Uterus (tissue), 4 donors: ENCODE results near the gene AFDN. TPM values are rescaled to one million over a fixed set of nuclear protein-coding genes. Genes with fewer than 3 reads are reported as not detected.

Experiments used
- DNase-seq, 2 donors: peaks; one replicate each; pipeline ENCODE4 v3.0.0-alpha.2; 2019 to 2020
- H3K27ac ChIP-seq, 2 donors: fragments of 200-600 bp; sonication (generic); 1 replicate in 1 of 2; 2 replicates in 1 of 2; pipeline ENCODE4 v1.5.1; 2016 to 2018
- H3K27me3 ChIP-seq, 2 donors: fragments of 200-600 bp; sonication (generic); one replicate each; pipeline ENCODE4 v1.5.1; 2018 to 2019; ENCODE audit warnings: control low read depth in 1 of 2
- H3K36me3 ChIP-seq, 2 donors: fragments of 200-600 bp; sonication (generic); one replicate each; pipeline ENCODE4 v1.5.1; 2019; ENCODE audit warnings: control low read depth in 1 of 2
- H3K4me1 ChIP-seq, 2 donors: fragments of 200-600 bp; sonication (generic); one replicate each; pipeline ENCODE4 v1.5.1; 2018 to 2019; ENCODE audit warnings: control low read depth in 1 of 2
- H3K4me3 ChIP-seq, 2 donors: fragments of 200-600 bp; sonication (generic); 1 replicate in 1 of 2; 2 replicates in 1 of 2; pipeline ENCODE4 v1.5.1; 2018 to 2019; ENCODE audit warnings: mild to moderate bottlenecking in 1 of 2
- H3K9me3 ChIP-seq, 2 donors: fragments of 200-600 bp; sonication (generic); one replicate each; pipeline ENCODE4 v1.5.1; 2019; ENCODE audit warnings: control low read depth in 1 of 2
- CTCF ChIP-seq, 4 experiments: fragments of 200-600 bp in 2 of 4; fragments of 450-650 bp in 2 of 4; sonication (generic) in 2 of 4; IDR thresholded peaks; one replicate each; pipeline ENCODE4 v1.5.1; 2016 to 2019; ENCODE audit warnings: antibody characterized with exemption in 4 of 4, mild to moderate bottlenecking in 2 of 4, moderate library complexity in 1 of 4
- POLR2A ChIP-seq, 2 donors: fragments of 450-650 bp; IDR thresholded peaks; one replicate each; pipeline ENCODE4 v1.6.1; 2016; ENCODE audit warnings: antibody characterized with exemption in 2 of 2, mild to moderate bottlenecking in 1 of 2, moderate library complexity in 1 of 2
- intact Hi-C: fragments of 100-400 bp; cut with DNase I; formaldehyde crosslinking; loops from one replicate; pipeline ENCODE4 v1.15.1; 2023; ENCODE audit warnings: low total_unique reads
- total RNA-seq, 4 donors: library from RNA; depleted of rRNA in 3 of 4; stranded (reverse); fragments of >200 nt in 3 of 4; gene quantifications; one replicate each; pipeline versions ENCODE4 v1.1.0 to v1.2.4, GENCODE V29; 2014 to 2023
- donor health status: DM: yes; HTN: yes; CAD: no.

AFDN gene
- total RNA-seq, 4 donors from 2014 or later = 64.6 to 210 (median 120) TPM

GRCh38 chr6:167799033-167799821 is 27.5 kb upstream of the AFDN start:
- no peak for TF ChIP-seq POLR2A (IDR thresholded peaks at IDR 0.05)
- no peak for TF ChIP-seq CTCF (IDR thresholded peaks at IDR 0.05)
- no peak for DNase-seq
- H3K9me3 ChIP-seq = no peaks in the 10 kb centered on the region
- no peaks in the 10 kb centered on the region for H3K27me3 ChIP-seq
- intact Hi-C loops = no loop called here
- H3K4me1 ChIP-seq = no peaks in the 10 kb centered on the region
- no peaks in the 10 kb centered on the region for H3K36me3 ChIP-seq
- no peak overlapping the region for H3K27ac ChIP-seq
- no peak overlapping the region for H3K4me3 ChIP-seq

- Histone ChIP-seq H3K4me1 (no peaks in the 10 kb centered on the region), H3K27ac (no peak overlapping the region), H3K27me3 (no peaks in the 10 kb centered on the region), H3K9me3 (no peaks in the 10 kb centered on the region), H3K4me3 (no peak overlapping the region), H3K36me3 (no peaks in the 10 kb centered on the region)
- no peak for DNase-seq
- TF ChIP-seq POLR2A (IDR thresholded peaks at IDR 0.05) = no peak
- no peak for TF ChIP-seq CTCF (IDR thresholded peaks at IDR 0.05)
- intact Hi-C loops = no loop called here
These were observed 26.2 kb upstream of the AFDN start for GRCh38 chr6:167800549-167800948.

- no peaks in the 10 kb centered on the region for H3K36me3 ChIP-seq
- intact Hi-C loops = no loop called here
- no peak overlapping the region for H3K27ac ChIP-seq
- no peaks in the 10 kb centered on the region for H3K9me3 ChIP-seq
- TF ChIP-seq CTCF (IDR thresholded peaks at IDR 0.05) = no peak
- no peak for TF ChIP-seq POLR2A (IDR thresholded peaks at IDR 0.05)
- H3K4me1 ChIP-seq = no peaks in the 10 kb centered on the region
- H3K27me3 ChIP-seq = no peaks in the 10 kb centered on the region
- no peak overlapping the region for H3K4me3 ChIP-seq
- DNase-seq = no peak
These were observed 25.4 kb upstream of the AFDN start for GRCh38 chr6:167801263-167801662.

GRCh38 chr6:167802339-167802738 is 24.4 kb upstream of the AFDN start:
- intact Hi-C loops = no loop called here

More at GRCh38 chr6:167802339-167802738, 24.4 kb upstream of the AFDN start:
- Histone ChIP-seq H3K27ac (no peak overlapping the region), H3K36me3 (no peaks in the 10 kb centered on the region), H3K27me3 (no peaks in the 10 kb centered on the region), H3K4me3 (no peak overlapping the region), H3K9me3 (no peaks in the 10 kb centered on the region), H3K4me1 (no peaks in the 10 kb centered on the region)
- no peak for DNase-seq
- TF ChIP-seq CTCF (IDR thresholded peaks at IDR 0.05) (no peak), POLR2A (IDR thresholded peaks at IDR 0.05) (no peak)
